ENCODE data around the gene SLC5A2.
"Not testable (repeated sequence)": the region's sequence is repeated elsewhere in the genome, so short reads cannot be mapped to it uniquely, and the experiment has no call there.

Gene SLC5A2

DNA sequence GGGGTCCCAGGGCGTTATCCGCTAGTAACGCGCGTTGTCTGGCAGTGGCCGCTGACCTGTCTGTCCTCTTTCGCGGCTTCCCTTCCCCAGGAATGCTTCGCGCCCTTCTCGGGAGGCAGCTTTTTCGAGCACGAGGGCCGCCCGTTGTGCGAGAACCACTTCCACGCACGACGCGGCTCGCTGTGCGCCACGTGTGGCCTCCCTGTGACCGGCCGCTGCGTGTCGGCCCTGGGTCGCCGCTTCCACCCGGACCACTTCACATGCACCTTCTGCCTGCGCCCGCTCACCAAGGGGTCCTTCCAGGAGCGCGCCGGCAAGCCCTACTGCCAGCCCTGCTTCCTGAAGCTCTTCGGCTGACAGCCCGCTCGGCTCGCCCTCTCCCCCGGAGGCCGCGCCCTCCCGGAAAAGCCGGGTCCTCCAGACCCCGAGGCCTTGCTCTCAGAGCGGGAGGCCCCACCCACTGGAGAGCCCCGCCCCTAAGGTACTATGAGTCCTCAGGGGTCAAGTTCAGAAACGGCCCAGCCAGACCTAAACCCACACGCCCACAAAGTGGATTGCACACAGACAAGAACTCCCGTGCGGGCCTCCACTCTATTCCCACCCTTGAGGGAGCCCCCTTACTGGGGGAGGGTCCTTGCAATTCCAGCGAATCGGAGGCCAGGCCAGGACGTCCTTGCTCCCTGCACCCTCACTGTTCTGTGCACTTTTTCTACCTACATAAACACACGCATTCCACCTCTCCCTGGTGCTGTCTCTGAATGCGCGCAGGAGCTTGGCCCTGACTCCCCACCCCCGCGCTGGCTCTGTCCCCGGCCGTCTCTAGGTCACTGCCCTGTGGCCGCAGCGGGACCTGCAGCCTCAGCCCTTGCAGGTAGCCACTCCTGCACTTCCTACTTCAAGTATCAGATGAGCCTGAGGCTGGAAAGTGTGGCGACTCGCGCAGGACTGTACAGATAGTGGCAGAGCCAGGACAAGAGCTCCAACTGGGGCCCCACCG, 5.4 kb upstream of the SLC5A2 start:
- no peak for DNase-seq

DNA sequence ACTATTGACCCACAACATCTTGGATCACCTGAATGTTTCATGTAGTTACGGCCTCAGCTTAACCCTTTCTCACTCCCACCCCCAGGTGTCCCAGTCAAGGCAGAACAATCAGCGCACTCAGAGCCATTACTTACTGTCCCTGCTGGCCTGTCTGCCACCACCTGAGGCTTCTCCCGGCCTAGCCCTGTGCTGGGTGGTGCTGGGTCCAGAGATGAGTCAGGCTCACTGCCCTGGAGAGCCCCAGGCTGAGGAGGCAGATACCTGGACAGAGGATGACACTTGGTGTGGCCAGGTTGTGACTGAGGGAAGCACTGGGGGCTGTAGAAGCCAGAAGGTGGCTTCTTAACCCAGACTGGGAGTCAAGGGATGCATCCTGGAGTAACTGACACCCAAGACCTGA, 4.0 kb upstream of the SLC5A2 start:
- no peak for DNase-seq

DNA sequence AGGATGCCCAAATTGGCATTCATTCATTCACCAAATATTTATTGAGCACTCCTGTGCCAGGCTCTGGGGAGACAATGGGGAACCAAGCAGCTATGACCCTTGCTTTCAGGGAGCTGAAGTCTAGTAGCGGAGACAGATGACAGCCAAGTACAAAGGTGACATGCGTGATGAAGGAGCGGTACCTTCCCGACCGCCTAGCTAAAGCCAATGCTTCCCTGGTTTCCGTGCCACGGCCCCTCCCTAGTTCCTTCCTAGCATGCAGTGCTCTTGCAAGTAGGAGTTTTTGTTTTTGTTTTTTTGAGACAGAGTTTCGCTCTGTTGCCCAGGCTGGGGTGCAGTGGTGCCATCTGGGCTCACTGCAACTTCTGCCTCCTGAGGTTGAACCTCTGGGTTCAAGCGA, 3.2 kb upstream of the SLC5A2 start:
- no peak for DNase-seq

DNA sequence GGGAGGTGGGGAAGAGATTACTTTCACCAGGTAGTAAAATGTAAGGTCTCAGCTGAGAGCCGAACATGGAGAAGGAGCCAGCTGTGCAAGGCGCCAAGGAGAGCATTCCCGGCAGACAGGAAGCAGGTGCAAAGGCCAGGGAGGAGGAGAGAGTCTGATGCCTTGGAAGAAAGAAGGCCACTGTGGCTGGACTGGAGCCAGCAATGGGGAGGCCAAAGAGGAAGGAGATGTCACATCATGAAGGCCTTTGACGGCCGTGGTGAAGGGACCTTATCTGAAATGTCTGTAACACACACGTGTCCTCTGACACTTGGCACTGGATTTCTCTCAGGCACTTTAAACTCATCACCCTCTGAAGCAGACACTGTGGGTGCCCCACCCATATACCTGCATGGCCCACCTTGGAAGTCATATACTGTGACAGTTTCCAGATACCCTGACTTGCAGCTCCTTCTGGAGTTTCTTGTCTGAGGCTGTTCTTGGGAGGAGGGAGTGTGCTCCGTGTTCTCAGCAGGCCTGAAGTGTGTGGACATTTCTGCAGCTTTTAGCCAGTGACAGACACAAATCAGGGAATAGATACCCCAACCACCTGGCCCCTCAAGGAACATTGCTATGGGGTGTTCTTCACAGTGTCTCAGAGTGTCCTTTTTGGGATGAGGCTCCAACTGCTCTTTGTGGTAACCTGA, 1.9 kb upstream of the SLC5A2 start:
- DNase-seq = no peak

DNA sequence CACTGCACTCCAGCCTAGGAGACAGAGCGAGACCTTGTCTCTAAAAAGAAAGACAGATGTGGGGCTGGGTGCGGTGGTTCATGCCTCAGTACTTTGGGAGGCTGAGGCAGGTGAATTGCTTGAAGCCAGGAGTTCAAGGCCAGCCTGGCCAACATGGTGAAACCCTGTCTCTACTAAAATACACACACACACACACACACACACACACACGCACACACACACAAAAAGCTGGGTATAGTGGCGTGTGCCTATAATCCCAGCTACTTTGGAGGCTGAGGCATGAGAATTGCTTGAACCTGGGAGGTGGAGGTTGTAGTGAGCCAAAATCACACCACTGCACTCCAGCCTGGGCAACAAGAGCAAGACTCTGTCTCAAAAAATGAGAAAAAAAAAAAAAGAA, 1.1 kb downstream of the SLC5A2 start:
- DNase-seq = not testable (repeated sequence)

DNA sequence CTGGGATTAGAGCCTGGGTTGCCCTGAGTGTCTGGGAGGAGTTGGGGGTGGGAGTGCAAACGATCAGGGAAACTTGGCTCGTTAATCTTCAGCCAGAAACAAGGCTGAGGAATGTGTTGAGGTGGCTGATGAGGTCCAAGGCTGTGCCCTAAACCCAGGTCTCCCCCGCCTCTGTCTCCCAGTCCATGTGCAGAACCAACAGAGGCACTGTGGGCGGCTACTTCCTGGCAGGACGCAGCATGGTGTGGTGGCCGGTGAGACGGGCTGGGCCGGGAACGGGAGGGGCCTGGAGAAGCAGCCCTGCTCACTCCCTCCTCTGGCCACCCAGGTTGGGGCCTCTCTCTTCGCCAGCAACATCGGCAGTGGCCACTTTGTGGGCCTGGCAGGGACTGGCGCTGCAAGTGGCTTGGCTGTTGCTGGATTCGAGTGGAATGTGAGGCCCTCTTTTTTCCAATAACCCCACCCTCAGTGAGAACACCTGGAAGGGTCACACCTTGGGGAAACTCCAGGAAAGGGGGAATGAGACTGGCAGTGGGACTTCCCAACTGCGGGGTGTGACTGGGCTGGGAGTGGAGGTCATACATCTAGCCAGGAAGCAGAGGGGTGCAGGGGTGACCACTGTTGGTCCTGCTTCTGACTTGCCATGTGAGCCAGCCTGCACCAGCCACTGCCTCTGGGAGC, 1.7 kb downstream of the SLC5A2 start:
- DNase-seq = no peak

DNA sequence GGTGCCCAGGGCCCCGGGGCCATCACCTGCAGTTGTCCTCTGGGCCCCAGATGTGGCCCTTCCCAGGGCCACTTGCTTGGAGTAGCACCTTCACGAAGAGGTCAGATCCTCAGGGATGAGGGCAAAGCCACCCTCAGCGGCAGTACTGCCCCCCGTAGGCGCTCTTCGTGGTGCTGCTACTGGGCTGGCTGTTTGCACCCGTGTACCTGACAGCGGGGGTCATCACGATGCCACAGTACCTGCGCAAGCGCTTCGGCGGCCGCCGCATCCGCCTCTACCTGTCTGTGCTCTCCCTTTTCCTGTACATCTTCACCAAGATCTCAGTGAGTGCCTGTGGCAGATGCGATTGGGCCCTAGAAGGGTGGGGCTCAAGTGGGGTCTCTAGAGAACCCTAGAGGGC, 2.6 kb downstream of the SLC5A2 start:
- no peak for DNase-seq

DNA sequence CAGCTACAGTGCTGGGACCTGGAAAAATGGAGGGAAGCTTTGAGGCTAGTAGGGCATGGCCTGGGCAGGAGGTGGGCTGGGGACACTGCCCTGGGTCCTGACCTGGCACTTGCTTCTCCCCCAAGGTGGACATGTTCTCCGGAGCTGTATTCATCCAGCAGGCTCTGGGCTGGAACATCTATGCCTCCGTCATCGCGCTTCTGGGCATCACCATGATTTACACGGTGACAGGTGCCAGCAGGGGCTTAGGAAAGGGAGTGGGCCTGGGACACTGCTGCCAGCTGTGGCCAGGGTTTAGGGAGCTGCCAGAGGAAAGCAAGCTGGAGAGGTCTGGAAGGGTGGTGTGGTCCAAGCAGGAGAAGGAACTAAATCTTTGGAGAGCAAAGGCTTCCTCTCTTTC, 3.1 kb downstream of the SLC5A2 start:
- DNase-seq = no peak

DNA sequence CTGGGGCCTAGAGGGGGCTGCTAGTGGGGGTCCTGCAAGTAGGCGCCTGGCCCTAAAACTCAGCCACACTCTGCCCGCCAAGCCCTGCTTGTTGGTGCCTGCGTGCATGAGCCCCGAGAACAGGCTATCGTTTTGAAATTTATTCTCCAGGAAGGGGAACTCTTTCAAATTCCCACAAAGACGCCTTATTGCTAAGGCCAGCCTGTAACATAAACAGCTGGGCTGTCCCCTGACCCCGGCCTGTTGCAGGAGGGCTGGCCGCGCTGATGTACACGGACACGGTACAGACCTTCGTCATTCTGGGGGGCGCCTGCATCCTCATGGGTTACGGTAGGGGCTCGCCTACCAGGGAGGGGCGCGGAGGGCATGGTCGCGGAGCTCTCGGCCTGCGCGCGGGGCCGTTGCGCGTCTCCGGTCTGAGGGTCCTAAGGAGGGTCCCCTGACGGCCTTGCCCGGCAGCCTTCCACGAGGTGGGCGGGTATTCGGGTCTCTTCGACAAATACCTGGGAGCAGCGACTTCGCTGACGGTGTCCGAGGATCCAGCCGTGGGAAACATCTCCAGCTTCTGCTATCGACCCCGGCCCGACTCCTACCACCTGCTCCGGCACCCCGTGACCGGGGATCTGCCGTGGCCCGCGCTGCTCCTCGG, 4.3 kb downstream of the SLC5A2 start:
- no peak for DNase-seq

DNA sequence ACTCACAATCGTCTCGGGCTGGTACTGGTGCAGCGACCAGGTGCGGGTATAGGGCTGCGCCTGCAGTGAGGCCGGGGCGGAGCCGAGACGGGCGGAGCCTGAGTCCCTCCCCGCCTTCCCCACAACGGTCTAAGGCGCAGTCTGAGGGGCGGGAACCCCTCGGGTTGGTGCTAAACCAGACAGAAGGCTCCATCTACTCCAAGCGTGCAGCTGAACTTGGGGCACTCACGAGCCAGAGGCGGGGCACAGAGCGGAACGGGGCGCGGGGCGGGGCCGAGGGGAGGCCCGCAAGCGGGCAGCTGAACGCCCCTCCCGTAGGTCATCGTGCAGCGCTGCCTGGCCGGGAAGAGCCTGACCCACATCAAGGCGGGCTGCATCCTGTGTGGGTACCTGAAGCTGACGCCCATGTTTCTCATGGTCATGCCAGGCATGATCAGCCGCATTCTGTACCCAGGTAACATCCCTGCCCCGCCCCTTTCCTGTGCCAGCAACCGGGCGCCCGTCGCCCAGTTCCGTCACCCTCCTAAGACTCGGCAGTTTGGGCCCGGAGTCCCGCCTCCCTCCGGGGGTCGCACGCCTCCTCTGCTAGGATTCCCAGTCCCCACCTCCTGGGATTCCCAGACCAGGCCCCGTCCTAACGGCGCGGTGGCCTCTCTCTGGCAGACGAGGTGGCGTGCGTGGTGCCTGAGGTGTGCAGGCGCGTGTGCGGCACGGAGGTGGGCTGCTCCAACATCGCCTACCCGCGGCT, 5.0 kb downstream of the SLC5A2 start:
- DNase-seq = peak; percentile 19

DNA sequence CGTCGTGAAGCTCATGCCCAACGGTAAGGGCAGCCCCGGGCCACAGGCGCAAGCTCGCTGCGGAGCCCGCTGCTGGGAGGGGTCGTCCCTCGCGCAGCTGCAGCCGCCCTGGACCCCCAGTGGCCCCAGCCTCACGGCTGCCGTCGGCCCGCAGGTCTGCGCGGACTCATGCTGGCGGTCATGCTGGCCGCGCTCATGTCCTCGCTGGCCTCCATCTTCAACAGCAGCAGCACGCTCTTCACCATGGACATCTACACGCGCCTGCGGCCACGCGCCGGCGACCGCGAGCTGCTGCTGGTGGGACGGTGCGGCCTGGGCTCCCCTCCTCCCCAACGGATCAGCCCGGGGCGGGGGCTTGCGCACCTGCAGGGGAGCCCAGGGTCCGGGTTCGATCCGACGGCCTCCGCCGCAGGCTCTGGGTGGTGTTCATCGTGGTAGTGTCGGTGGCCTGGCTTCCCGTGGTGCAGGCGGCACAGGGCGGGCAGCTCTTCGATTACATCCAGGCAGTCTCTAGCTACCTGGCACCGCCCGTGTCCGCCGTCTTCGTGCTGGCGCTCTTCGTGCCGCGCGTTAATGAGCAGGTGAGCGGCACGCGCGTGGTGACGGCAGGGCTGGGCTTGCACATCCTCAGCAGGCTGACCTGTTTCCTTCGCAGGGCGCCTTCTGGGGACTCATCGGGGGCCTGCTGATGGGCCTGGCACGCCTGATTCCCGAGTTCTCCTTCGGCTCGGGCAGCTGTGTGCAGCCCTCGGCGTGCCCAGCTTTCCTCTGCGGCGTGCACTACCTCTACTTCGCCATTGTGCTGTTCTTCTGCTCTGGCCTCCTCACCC, 5.8 kb downstream of the SLC5A2 start:
- DNase-seq = no peak

DNA sequence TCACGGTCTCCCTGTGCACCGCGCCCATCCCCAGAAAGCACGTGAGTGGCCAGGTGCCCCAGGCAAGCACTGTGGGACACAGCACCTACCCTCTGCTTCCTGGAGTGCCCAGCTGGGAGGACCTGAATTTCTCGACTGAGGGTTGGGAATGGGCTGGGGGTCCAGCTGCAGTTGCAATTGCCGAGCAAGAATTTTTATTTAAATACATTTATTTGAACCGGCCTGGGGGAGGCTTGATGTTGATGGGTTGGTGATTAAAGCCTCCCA, 6.3 kb downstream of the SLC5A2 start:
- DNase-seq = no peak

DNA sequence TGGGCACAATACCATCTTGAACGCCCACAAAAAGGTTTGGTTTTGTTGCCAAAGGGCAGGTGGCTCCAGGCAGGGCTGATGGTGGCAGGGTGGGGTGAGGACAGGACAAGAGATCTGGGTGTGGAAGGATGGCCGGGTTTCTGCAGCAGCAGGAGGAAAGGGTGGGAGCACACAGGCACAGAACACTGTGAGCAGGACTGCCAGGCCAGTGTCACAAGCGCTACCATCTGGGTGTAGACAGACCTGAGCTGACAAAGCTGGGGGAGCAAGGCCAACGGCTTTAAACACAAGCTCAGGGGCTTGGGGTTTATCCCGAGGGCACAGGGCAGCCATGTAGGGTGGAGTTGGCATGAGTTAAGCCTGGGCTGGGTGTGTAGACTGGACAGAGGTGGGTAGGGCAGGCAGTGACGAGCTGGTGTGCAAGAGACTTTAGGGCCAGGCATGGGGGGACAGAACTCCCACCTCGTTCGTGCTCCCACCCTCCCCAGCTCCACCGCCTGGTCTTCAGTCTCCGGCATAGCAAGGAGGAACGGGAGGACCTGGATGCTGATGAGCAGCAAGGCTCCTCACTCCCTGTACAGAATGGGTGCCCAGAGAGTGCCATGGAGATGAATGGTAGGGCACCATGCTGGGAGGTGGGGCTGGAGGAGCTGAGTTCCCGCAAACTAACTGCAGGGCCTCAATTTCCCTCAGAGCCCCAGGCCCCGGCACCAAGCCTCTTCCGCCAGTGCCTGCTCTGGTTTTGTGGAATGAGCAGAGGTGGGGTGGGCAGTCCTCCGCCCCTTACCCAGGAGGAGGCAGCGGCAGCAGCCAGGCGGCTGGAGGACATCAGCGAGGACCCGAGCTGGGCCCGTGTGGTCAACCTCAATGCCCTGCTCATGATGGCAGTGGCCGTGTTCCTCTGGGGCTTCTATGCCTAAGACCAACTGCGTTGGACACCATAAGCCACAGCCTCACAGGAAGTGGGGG, 7.0 kb downstream of the SLC5A2 start:
- DNase-seq = no peak

DNA sequence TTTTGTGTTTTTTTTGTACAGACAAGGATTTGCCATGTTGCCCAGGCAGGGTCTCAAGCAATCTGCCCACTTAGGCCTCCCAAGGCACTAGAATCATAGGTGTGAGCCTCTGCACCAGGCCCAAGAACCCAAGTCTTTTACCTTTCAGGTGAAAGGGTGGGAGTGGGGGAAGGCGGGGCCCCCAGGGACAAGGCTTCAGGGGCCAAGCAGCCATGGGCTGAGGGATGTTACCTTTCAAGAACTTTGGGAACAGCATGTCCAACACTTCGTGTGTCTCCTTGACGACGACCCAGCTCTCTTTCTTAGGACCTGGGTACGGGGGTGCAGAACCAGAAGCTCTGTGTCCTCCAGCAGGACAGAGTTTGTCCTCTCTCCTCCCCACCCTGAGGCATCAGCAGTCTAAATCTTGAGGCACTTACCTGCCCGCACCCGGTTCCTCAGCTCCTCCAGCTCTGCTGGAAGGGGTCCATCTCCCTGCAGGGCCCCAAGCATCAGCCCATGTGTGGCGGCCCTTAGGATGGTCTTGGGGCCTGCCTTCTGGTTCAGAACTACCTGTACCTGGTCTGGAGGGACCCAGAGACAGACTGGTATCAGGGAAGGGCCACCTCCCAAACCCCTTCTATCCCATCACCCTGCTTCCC, 9.0 kb downstream of the SLC5A2 start:
- DNase-seq = no peak

DNA sequence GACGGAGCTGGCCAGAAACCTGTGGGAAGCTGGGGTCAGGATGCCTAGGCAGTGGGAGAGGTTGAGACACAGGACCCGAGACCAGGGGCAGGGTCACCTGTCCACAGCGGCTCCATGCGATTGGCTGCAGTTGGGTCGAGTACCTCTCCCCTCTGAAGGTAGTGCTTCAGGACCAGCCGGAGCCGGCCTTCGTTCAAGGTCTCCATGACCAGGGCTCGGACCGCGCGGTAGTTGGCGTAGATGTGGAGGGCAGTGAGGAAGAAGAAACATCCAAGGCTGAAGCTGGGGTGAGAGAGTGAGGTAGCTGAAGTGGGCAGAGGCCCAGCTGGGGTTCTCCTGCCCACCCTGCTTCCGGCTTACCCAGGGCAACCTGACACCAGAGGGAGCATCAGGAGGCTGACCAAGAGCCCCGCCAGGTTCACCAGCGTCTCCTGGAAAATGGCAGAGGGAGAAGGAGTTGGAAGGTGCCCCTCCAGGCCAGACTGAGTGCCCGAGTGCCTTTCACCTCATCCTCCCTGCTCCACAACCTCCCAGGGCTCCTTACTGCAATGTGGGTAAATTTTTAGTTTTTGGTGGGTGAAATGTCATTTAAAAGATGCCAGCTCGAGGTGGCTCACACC, 10.7 kb downstream of the SLC5A2 start:
- no peak for DNase-seq

DNA sequence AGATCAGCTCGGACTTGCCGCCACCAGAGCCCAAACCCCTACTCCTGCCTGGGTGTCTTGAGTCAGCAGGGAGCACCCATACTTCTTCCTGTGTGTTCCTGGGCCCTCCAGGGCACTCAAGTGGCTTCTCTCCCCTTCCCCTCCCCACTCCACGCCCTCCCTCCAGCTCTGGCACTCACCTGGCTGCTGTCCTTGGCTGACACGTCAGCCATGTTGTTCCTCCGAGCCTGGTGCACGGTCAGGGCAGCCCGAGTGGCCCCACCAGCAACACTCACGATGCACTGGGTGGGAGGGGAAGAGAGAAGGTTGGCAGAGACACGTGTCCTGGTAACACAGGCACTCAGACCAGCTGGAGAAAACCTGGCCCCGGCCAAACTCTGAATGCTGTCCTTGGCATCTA, 13.7 kb downstream of the SLC5A2 start:
- DNase-seq = no peak

DNA sequence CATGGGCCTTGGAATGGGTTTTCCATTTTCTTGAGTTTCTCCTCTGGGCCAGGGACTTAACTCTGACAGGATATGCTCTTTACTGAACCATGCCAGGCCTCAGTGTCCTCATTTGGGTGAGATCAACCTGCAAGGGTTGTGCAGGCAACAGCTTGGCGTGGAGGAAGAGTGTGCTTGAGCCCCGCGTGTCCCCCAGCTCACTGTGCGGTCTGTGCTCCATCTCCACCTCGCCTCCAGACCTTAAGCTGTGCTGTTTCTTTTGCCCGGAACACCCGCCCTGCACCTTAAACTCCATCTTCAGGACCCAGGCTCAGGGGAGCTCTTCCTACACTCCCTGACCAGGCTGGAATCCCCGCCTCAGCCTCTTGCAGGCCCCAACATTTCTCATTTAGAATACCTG, 15.6 kb downstream of the SLC5A2 start:
- DNase-seq = no peak

DNA sequence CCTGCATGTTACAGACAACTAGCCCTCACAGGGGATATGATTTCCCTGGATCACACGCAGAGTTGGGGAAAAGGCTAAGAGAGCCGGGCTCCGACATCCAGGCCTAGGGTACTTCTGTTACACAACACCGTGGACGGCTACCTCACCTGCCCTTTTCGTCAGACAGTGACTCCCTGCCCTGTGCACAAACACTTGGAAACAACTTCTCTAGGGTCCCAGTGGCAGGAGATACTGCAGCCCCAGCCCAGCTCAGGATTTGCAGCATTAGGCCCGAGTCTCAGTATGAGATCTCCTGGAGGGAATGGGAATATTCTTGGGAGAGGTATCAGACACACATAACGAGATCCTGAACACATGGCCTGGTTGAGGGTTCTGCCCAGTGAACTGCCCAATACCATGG, 17.0 kb downstream of the SLC5A2 start:
- no peak for DNase-seq

DNA sequence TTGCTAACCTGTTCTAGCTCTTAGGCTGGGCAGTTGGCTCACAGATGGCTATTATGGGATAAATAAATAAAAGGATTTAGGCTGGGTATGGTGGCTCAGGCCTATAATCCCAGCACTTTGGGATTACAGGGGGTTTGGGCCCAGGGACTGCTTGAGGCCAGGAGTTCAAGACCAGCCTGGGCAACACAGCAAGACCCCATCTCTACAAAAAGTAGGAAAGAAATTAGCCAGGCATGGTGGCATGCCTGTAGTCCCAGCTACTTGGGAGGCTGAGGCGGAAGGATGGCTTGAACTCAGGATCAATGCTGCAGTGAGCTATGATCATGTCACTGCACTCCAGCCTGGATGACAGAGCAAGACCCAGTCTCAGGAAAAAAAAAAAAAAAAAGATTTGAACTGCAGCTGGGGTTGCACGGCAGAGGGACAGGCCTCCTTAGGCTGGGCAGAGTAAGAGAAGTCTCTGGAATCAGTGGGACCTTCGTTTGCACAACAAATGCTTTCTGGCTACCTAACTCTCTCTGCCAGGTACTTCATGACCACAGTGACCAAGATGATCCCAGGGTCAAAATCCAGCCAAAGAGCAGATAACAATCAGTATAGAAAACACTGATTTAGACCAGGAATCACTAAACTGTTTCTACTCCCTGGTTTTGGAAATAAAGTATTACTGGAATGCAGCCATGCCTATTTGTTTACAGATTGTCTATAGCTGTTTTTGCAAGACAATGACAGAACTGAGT, 18.5 kb downstream of the SLC5A2 start:
- DNase-seq = no peak
